CD4-positive, alpha-beta T cell treated with Interleukin-15 for 4 hours (primary cell): ENCODE results near the gene ENPP7.
"Not testable (repeated sequence)": the region's sequence is repeated elsewhere in the genome, so short reads cannot be mapped to it uniquely, and the experiment has no call there.

Experiments used
- DNase-seq: peaks from one replicate; pipeline ENCODE4 v3.0.0-alpha.2; 2020; ENCODE audit warnings: low spot score

The ENPP7 gene

DNA sequence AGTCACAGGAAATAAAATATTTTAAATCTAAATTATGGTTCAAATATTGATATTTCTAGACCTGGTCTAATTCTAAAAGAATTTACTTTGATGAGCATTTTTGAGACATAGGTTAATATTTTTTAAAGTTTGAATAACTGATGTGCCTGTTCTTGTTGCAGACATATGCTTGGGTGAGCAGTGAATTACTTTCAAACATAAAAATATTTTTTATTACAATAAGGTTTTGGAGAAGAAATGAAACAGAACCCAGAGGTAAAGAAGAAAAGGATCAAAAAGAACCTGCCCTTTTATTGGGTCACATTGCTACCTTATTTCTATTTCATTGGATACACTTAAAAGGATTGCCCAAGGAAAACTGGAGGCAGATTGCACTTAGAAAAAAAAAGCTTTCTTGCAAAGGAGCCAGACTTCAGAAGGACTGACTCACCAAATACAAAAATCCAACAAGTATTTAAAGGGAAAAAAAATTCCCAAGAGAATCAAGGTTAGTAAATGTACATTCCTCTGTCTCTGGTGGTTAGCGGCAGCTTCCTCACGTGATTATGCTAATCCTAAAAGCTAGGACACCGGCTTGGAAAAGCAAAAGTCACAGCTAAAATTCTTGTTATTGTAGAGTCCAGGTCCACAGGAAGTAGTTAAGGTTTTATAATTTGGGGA is 18.5 kb downstream of the ENPP7 start:
- DNase-seq = no peak

DNA sequence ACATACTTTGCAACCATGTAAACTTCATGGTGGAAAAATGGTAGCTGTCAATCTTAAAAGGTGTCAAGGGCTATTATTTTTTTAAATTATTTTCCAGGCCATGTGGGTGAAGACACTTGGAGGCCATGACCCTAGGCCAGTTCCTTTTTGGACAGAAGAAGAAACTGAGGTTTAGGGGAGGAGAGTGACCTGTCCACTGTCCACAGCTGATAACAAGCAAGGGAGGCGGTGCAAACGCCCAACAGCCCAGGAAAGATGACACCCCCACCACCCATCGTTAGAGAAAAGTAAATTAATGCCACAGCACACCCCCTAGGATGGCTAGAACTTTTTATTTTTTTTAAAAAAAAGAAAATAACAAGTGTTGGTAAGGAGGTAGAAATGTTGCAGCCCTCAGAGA is 19.2 kb downstream of the ENPP7 start:
- no peak for DNase-seq

DNA sequence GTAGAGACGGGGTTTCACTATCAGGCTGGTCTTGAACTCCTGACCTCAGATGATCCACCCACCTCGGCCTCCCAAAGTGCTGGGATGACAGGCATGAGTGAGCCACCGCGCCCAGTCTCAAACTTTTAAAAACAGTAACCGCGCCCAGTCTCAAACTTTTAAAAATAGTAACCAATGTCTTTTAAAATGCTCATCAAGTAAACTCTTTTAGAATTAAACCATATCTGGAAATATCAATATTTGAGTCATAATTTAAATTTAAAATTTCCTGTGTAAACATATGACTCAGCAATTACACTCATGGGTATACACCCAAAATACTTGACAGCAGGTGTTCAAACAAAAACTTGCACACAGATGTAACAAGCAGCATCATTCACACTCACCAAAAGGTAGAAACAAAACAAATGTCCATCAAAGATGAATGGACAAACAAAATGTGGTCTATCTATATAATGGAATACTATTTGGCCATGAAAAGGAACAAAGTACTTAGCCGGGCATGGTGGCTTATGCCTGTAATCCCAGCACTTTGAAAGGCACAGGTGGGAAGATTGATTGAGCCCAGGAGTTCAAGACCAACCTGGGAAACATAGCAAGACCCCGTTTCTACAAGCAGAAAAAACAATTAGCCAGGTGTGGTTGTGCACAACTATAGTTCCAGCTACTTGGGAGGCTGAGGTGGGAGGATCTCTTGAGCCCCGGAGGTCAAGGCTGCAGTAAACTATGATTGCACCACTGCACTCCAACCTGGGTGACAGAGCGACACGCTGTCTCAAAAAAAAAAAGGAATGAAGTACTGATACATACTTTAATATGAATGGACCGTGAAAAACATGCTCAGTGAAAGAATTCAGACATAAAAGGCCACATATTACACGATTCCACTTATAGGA is 20.2 kb downstream of the ENPP7 start:
- DNase-seq = no peak

DNA sequence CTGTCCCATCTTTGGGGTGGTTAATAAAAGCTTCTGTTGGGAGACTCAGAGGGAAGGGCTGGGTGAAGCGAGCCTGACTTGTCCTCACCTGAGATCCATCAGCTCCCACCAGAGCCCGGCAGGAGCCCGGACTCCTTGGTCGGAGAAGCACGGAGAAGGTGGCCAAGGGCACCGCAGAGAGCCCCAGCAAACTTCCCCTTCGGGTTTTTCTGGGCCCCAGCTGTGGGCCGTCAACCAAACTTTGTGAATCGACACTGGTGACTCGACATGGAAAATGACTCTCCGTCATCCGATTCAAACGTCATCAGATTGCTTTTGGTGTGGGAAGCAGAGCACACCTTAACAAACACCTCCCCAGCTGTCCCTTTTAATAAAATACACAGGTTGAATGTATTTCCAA is 21.4 kb downstream of the ENPP7 start:
- no peak for DNase-seq

DNA sequence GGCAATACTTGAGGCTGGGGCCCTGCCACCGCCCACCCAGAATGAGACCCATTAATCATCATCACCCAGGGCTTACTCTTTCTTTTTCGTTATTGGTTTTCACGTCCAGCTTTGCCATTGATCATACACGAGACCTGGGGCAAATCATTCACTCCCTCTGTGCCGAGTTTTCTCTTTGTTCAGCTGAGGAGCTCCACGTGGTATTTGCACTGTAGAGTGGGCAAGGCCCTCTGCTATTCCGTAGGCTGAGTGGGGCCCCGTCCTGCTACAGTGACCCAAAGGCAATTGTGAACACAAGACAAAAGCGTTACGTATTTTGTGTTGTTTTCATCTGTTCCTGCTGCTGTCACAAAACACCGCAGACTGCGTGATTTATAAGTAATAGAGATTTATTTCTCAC is 23.6 kb downstream of the ENPP7 start:
- DNase-seq = no peak

DNA sequence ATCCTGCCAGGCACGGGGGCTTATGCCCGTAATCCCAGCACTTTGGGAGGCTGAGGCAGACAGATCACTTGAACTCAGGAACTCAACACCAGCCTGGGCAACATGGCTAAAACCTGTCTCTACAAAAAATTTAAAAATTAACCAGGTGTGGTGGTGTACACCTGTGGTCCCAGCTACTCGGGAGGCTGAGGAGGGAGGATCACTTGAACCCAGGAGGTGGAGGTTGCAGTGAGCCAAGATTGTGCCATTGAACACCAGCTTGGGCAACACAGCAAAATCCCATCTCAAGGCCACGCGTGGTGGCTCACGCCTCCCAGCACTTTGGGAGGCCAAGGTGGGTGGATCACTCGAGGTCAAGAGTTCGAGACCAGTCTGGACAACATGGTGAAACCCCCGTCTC is 24.2 kb downstream of the ENPP7 start:
- not testable (repeated sequence) for DNase-seq

DNA sequence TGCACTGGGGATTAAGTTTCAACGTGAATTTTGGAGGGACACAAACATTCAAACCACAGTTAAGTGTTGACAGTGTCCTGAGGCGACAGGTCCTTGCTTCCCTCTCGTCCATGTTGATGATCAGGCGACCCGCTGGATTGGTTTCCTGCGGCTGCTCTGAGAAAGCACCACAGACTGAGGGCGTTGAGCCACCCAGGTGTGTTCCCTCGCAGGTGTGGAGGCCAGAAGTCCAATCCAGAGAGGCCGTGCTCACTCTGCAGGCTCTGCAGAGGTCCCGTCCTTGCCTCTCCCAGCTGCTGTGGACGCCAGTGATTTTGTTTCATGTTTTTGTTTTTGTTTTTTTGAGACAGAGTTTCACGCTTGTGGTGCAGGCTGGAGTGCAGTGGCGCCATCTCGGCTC is 24.8 kb downstream of the ENPP7 start:
- no peak for DNase-seq

DNA sequence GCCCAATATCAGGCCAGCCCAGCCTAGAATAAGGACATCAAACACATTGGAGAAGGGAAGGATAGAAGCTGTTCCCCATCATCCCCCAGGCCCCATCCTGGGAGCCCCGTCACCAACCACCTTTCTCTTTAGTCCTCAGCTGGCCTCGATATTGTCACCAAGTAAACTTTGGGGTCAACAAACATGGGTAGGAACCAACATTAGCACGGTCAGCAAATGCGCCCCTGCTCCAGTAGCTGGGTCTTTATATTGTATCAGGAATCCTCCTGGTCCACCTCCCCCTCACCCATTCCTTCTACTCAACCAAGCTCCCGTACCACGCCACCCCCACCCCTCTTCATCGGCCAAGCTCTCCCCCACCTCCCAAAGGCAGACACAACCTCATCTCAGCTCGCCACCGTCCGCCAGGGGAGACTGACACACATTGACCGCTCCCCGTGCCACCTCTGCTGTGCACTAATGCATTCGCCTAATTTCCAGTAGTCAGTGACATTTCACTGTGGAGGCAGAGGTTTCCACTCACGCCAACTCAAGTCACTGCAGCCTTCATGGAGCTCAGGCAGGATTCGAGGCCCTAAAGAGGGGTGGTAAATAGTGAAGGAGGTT is 26.5 kb downstream of the ENPP7 start:
- no peak for DNase-seq

DNA sequence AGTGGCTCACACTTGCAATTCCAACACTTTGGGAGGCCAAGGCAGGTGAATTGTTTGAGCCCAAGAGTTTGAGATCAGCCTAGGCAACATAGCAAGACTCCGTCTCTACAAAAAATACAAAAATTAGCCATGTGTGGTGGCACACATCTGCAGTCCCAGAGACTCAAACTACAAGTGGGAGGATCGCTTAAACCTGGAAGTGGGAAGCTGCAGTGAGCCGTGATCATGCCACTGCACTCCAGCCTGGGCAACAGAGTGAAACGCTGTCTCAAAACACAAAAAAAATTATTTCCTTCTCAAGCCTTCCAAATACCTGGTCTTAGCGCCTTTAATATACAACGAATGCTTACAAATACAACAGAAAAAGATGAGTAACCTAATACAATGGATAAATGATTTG is 27.5 kb downstream of the ENPP7 start:
- no peak for DNase-seq

DNA sequence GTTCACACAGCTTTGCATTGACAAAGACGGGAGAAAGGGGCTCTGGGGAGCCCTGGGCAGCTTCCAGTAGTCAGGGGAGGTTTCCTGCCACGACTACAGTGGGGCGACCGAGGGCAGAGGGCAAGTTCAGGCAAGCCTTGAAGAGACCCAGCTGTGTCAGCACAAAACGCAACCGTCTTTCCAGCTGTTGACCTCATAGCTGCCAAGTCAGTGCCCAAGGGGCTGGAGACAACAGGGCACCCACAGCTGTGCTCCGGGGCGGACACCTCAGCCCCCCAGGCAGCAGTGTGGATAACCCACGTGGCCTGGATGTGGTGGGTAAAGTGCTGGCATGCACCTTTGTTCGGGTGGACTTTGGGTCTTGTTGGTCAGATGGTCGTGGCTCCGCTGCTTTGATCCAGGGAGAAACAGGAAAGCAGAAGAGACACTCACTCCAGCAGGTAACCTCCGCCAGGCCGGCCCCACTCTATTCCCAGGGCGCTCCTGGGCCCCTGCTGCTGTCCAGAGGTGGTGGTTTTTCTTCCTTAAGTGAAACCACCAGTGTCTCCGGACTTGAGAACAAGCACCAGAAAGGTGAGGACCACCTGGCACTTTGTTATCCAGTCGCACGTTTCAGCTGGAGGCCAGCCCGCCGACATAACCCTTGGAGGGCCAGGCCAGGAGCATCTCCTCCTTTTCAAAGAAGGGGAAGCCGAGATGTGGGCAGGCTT is 29.6 kb downstream of the ENPP7 start:
- no peak for DNase-seq

DNA sequence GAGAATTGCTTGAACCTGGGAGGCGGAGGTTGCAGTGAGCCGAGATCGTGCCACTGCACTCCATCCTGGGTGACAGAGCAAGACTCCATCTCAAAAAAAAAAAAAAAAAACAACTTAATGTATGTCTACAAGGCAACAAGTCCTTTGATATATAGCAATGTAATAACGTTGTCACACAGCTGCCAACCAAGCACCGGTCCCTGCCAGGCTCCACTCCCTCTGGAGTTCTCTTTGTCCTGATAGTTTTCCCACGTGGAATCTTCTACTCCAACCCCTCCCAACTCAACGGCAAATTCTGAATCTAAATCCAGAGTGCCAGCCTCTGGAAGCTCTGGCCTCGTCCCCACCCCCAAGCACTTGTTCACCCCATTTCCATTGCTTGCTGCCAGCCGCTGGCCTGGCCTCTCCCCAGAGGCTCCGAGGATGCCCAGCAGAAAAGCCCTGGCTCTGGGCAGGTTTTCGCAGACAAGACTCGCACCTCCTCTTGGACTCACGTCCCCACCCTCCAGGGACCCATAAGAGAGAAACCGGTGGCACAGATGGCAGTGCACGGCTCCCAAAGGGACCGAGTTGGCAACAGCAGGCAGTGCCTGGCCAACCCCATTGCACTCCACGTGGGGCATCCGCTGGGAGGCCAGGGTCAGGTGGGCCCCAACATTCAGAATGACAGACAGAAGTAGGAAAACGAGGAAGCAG is 31.3 kb downstream of the ENPP7 start:
- DNase-seq = no peak

DNA sequence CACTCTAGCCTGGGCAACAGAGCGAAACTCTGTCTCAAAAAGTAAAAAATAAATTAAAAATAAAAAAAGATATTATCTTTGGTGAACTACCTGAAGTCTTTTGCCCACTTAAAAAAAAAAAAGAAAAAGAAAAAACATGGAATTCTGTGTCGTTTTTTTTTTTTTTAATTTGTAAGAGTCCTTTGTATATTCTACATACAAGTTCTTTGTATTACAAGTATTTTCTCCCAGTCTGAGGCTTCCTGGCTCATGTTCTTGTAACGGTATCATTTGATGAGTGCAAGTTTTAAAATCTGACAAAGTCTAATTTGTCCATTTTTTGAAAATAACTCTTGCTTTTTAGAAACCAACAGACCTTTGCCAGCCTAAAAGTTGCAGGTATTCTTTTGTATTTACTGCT is 35.0 kb downstream of the ENPP7 start:
- DNase-seq = no peak

DNA sequence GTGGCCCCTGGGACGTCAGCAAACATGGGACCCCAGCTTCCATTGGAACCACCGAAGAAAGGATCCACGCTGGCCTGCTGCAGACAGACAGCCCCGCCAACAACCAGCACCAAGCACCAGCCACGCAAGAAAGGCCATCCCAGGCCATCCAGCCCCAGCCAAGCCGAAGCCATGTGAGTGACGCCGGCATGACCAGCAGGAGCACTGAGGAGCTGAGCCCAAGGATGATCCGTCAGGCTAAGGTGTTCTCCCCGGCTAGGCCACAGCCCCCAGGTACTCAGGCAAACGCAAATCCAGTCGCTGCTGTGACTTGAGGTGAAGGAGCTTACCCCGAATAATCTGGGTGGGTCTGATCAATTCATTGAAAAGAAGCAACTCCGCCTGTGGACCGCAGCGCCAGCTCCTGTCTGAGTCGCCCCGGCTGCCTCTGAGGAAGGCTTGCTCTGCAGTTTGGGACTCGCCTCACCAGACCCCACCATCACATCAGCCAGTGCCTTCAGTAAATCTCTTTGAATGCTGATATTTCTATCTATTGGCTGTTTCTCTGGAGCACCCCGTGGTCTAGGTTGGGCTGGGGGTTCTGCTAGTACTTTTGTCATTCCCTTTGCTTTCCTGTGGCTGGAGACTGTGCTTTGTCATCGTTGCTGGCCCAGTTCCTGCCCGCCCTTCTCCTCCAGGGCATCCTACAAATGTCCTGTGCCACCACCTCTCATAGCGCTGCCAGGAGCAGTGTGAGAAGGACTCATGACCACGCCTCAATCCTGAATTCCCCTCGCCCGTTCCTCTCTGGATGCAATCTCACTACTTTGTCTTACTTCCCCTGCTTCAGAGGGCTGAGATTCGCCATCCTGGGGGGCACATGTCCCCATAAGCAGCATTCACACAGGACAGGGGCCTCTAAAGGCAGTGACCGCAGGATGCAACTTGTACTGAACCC is 39.1 kb downstream of the ENPP7 start:
- no peak for DNase-seq

DNA sequence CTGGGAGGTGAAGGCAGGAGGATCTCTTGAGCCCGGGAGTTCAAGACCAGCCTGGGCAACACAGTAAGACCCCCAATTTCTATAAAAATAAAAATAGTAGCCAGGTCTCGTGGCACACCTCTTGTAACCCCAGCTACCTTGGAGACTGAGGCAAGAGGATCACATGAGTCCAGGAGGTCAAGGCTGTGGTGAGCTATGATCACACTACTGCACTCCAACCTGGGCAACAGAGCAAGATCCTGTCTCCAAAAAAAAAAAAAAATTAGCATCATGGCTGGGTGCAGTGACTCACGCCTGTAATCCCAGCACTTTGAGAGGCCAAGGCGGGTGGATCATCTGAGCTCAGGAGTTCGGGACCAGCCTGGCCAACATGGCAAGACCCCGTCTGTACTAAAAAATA is 40.5 kb downstream of the ENPP7 start:
- no peak for DNase-seq

DNA sequence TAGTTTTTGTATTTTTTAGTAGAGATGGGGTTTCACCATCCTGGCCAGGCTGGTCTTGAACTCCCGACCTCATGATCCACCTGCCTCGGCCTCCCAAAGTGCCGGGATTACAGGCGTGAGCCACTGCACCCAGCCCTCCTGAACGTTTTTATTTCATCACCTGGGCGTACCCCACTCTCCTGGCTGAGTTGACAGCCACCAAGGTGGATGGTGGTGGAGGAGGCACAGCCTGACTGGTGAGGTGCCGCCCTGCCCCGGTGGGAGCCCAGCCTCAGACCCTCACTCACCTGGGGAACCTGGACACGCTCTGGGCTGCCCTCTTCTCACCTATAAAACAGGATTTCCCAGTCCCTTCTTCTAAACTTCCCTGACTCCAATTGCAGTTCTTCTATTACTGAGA is 42.0 kb downstream of the ENPP7 start:
- not testable (repeated sequence) for DNase-seq

DNA sequence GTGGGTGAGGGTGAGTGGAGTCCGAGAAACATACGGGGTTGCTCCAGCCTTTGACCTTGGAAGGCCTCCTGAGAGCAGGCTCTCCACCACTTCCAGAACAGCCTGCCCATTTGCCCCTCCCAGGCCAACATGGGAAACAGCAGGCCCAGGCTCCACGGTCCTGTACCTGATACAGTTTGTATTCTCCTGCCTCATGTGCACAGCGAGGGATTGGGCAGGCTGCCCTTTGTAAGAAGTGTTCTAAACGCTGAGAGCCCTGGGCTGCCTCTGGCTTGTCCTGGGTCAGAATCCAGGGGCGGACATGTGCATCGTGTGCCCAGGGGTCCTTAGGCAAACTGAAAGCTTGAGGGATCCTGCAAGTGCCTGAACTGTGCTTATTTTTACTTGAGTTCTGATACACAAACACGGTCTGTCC is 43.8 kb downstream of the ENPP7 start:
- no peak for DNase-seq

DNA sequence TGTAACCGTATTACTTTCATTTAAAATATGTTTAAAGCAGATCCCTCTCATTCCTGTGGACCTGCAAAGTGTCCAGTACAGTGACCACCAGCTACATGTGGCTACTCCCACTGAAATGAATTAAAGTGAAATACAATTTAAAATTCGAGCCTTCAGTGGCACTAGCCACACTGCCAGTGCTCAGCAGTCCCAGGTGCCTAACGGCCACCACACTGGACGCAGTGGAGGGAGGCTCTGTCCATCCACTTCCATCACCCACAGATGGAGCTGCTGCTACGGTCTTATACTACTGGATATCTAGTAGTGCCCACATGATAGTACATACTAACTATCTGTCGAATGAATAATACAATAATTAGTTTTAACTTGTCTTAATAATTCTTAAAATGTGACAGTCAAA is 44.9 kb downstream of the ENPP7 start:
- DNase-seq = no peak

DNA sequence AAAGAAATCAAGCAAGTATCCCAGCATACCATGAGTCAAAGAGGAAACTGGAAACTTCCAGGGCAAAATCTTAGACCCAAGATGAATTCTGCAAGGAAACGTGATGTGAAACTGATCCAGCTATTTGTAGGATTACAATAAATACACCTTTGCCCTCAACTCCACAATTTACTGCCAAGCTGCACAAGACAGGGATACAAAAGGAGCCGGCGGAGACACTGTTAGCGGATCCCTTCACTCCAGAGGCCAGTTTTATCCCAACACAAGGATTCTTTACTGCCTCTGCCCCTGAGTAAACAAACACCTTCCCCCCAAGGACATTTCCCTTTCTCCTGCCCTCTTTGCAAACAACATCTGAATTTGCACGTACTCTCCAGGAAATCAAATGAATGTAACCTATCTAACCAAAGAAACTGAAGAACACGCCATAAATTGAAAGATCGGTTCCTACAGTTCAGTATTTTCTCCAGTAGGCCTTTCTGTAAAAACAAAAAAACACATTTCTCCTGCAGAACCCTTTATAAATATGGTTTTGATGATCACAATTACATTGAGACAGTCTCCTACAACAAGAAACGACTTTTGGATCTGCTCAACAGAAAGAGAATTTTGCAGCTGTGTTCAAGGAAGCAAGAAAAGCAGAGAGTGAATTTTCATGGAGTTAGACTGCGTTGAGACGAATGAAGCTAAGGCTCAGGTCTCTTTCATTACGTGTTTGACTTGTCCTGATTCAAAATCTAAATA is 45.8 kb downstream of the ENPP7 start:
- no peak for DNase-seq

DNA sequence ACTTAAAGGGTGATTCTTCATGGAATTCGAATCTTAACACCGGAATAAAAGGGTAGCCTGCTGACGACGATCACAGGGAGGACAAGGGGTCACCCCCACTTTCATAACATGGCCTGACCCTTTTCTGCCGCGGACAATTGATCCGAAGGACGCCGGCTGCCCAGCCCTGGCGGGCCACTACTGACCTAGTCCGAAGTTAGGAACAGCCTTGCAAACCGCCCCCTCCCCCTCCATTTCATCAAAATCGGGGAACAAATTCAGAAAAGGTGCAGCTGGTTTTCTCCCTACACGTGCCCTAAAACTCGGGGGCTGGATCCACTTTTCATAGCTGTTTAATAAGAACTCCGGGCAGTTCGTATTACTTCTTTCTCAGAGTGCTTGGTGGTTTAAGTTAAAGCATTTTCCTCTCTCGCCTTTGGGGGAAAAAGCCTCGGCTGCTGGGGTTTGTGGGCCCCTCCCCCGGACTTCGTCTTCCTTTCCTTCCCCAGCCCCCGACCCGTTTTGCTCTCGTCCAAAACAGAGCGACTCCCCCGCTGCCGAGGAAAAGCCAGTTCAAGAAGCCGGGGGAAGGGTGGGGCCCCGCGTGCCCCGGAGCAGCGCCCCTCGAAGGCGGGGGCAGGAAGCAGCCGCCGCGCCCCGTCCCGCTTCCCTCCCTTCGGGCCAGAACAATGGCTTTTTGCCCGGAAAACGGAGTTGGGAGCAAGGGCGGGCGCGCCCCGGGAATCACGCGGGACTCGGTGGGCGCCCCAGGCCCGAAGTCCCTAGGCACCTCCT is 46.6 kb downstream of the ENPP7 start:
- DNase-seq = no peak
